HUES48 (cell line): ENCODE results near the gene GFRA1.

ENCODE experiments used
- H3K27ac ChIP-seq: one replicate; pipeline ENCODE4 v1.7.0; 2013; ENCODE audit warnings: low read depth, low read length, inconsistent platforms
- H3K27me3 ChIP-seq: 2 replicates; pipeline ENCODE4 v1.6.1; 2013; ENCODE audit warnings: mild to moderate bottlenecking, low read length; ENCODE audit not compliant: control insufficient read depth, insufficient read depth
- H3K36me3 ChIP-seq: 2 replicates; pipeline ENCODE4 v1.6.1; 2013; ENCODE audit warnings: low read length; ENCODE audit not compliant: control insufficient read depth, insufficient read depth
- H3K4me1 ChIP-seq: 2 replicates; pipeline ENCODE4 v1.6.1; 2013; ENCODE audit warnings: mild to moderate bottlenecking, low read length; ENCODE audit not compliant: control insufficient read depth, insufficient read depth
- H3K4me3 ChIP-seq: 2 replicates; pipeline ENCODE4 v1.5.1; 2013; ENCODE audit warnings: mild to moderate bottlenecking, low read depth, low read length
- H3K9ac ChIP-seq: 2 replicates; pipeline ENCODE4 v1.6.1; 2013; ENCODE audit warnings: mild to moderate bottlenecking, low read depth, low read length, moderate library complexity
- H3K9me3 ChIP-seq: 2 replicates; pipeline ENCODE4 v1.6.1; 2013; ENCODE audit warnings: low read length; ENCODE audit not compliant: control insufficient read depth, insufficient read depth

GFRA1 gene

GRCh38 chr10:116112232-116113231, 160.5 kb downstream of the GFRA1 start:
- no peaks in the 10 kb centered on the region for H3K36me3 ChIP-seq
- no peak overlapping the region for H3K27ac ChIP-seq
- H3K4me3 ChIP-seq = no peak overlapping the region
- H3K9me3 ChIP-seq = no peaks in the 10 kb centered on the region
- H3K27me3 ChIP-seq = no peaks in the 10 kb centered on the region
- no peak overlapping the region for H3K9ac ChIP-seq
- H3K4me1 ChIP-seq = peaks cover 10% of the 10 kb centered on the region

- Histone ChIP-seq H3K9ac (no peak overlapping the region), H3K27ac (no peak overlapping the region), H3K36me3 (no peaks in the 10 kb centered on the region), H3K27me3 (no peaks in the 10 kb centered on the region), H3K4me3 (no peak overlapping the region), H3K9me3 (no peaks in the 10 kb centered on the region), H3K4me1 (peaks cover 10% of the 10 kb centered on the region)
Measured at GRCh38 chr10:116111483-116112095, 161.4 kb downstream of the GFRA1 start.

- H3K27ac ChIP-seq = no peak overlapping the region
- no peak overlapping the region for H3K4me3 ChIP-seq
- no peaks in the 10 kb centered on the region for H3K27me3 ChIP-seq
- peaks cover 10% of the 10 kb centered on the region for H3K4me1 ChIP-seq
- no peak overlapping the region for H3K9ac ChIP-seq
- no peaks in the 10 kb centered on the region for H3K36me3 ChIP-seq
- no peaks in the 10 kb centered on the region for H3K9me3 ChIP-seq
Measured at GRCh38 chr10:116110736-116111135, 162.3 kb downstream of the GFRA1 start.

GRCh38 chr10:116109881-116110280, 163.1 kb downstream of the GFRA1 start:
- no peaks in the 10 kb centered on the region for H3K36me3 ChIP-seq
- no peaks in the 10 kb centered on the region for H3K27me3 ChIP-seq
- H3K27ac ChIP-seq = no peak overlapping the region

GRCh38 chr10:116109481-116109880, 163.5 kb downstream of the GFRA1 start:
- H3K4me1 ChIP-seq = no peaks in the 10 kb centered on the region
- H3K4me3 ChIP-seq = no peak overlapping the region
- no peaks in the 10 kb centered on the region for H3K27me3 ChIP-seq
- H3K27ac ChIP-seq = no peak overlapping the region
- no peaks in the 10 kb centered on the region for H3K36me3 ChIP-seq
- H3K9ac ChIP-seq = no peak overlapping the region
- H3K9me3 ChIP-seq = no peaks in the 10 kb centered on the region

More at GRCh38 chr10:116109881-116110280, 163.1 kb downstream of the GFRA1 start:
- H3K9ac ChIP-seq = no peak overlapping the region
- H3K4me1 ChIP-seq = peaks cover 2% of the 10 kb centered on the region
- H3K4me3 ChIP-seq = no peak overlapping the region
- H3K9me3 ChIP-seq = no peaks in the 10 kb centered on the region

GRCh38 chr10:116108095-116108494, 164.9 kb downstream of the GFRA1 start:
- H3K4me3 ChIP-seq = no peak overlapping the region
- no peaks in the 10 kb centered on the region for H3K4me1 ChIP-seq
- no peak overlapping the region for H3K9ac ChIP-seq
- H3K27me3 ChIP-seq = no peaks in the 10 kb centered on the region
- no peaks in the 10 kb centered on the region for H3K9me3 ChIP-seq
- no peak overlapping the region for H3K27ac ChIP-seq
- H3K36me3 ChIP-seq = no peaks in the 10 kb centered on the region

- Histone ChIP-seq H3K4me1 (no peaks in the 10 kb centered on the region), H3K9me3 (no peaks in the 10 kb centered on the region), H3K9ac (no peak overlapping the region), H3K36me3 (no peaks in the 10 kb centered on the region), H3K27ac (no peak overlapping the region), H3K27me3 (no peaks in the 10 kb centered on the region), H3K4me3 (no peak overlapping the region)
Measured at GRCh38 chr10:116106611-116107010, 166.4 kb downstream of the GFRA1 start.

- no peaks in the 10 kb centered on the region for H3K27me3 ChIP-seq
- no peak overlapping the region for H3K4me3 ChIP-seq
- H3K4me1 ChIP-seq = no peaks in the 10 kb centered on the region
- H3K36me3 ChIP-seq = no peaks in the 10 kb centered on the region
- H3K9me3 ChIP-seq = no peaks in the 10 kb centered on the region
- H3K27ac ChIP-seq = no peak overlapping the region
- H3K9ac ChIP-seq = no peak overlapping the region
Measured at GRCh38 chr10:116105264-116105663, 167.7 kb downstream of the GFRA1 start.

- Histone ChIP-seq H3K9me3 (no peaks in the 10 kb centered on the region), H3K36me3 (no peaks in the 10 kb centered on the region), H3K4me3 (no peak overlapping the region), H3K27me3 (no peaks in the 10 kb centered on the region), H3K27ac (no peak overlapping the region), H3K9ac (no peak overlapping the region), H3K4me1 (no peaks in the 10 kb centered on the region)
Measured at GRCh38 chr10:116104210-116104932, 168.6 kb downstream of the GFRA1 start.

GRCh38 chr10:116103668-116104067, 169.3 kb downstream of the GFRA1 start:
- Histone ChIP-seq H3K4me3 (no peak overlapping the region), H3K36me3 (no peaks in the 10 kb centered on the region), H3K9me3 (no peaks in the 10 kb centered on the region), H3K9ac (no peak overlapping the region), H3K27ac (no peak overlapping the region), H3K4me1 (no peaks in the 10 kb centered on the region), H3K27me3 (no peaks in the 10 kb centered on the region)
